HepG2 (cell line): ENCODE measurements around the gene PEPD. TPM values are rescaled to one million over a fixed set of nuclear protein-coding genes. Genes with fewer than 3 reads are reported as not detected.

Source experiments
- ATAC-seq: fragments of 200-7000 bp; cut with Tn5 transposase; 3 replicates; pipeline ENCODE4 v1.9.1; 2020; ENCODE audit warnings: mild to moderate bottlenecking, moderate library complexity
- BruUV-seq: library from RNA; stranded (reverse); fragments of 400-500 nt; replicated peaks from 2 replicates; lab custom pipeline; 2021; lab: Mats Ljungman, UMichigan
- CTCF ChIA-PET: fragments of 300-600 bp; formaldehyde crosslinking; extraction: SDS; loops from one replicate; lab custom pipeline; 2021; ENCODE audit warnings: low total read pairs, inconsistent platforms, low intra/inter-chr PET ratio; lab: Yijun Ruan, JAX
- POLR2A ChIA-PET: fragments of 350-600 bp; sonication (Branson Sonifier 250); formaldehyde crosslinking; loops from one replicate; lab custom pipeline; 2020; ENCODE audit warnings: antibody characterized with exemption, inconsistent platforms; lab: Yijun Ruan, JAX
- DNase-seq: peaks from one replicate; pipeline ENCODE4 v3.0.0-alpha.2; 2015; ENCODE audit warnings: low spot score
- FAIRE-seq: peaks from 3 replicates; lab custom pipeline; 2011; peaks lifted over from hg19 to GRCh38; lab: Jason Lieb, UNC
- H2AFZ ChIP-seq: one replicate; pipeline ENCODE4 v1.6.1; 2011; ENCODE audit warnings: low read length, inconsistent platforms
- H3K27ac ChIP-seq: fragments of 300-600 bp; 3 replicates; pipeline ENCODE4 v1.8.0; 2011; ENCODE audit warnings: mixed run types, mild to moderate bottlenecking, mixed read lengths, low read length, inconsistent platforms; ENCODE audit not compliant: insufficient read depth; ENCODE audit errors: extremely low read length
- H3K27me3 ChIP-seq, 2 experiments: fragments of 200-600 bp in 1 of 2; 2 replicates in 1 of 2; 3 replicates in 1 of 2; pipeline versions ENCODE4 v1.6.0 to v1.8.0; 2011; ENCODE audit warnings: low read length in 2 of 2, mild to moderate bottlenecking in 2 of 2, moderate library complexity in 2 of 2, inconsistent platforms in 1 of 2; ENCODE audit not compliant: insufficient read depth in 2 of 2, control insufficient read depth in 1 of 2
- H3K36me3 ChIP-seq, 2 experiments: fragments of 200-600 bp in 1 of 2; replicated peaks in 1 of 2; 2 replicates in 1 of 2; 3 replicates in 1 of 2; pipeline versions ENCODE4 v1.5.1 to v1.8.0; 2011; ENCODE audit warnings: low read length in 2 of 2, inconsistent platforms in 1 of 2; ENCODE audit not compliant: insufficient read depth in 2 of 2, control insufficient read depth in 1 of 2
- H3K4me1 ChIP-seq: 2 replicates; pipeline ENCODE4 v1.5.1; 2012; ENCODE audit warnings: low read length, inconsistent platforms; ENCODE audit not compliant: insufficient read depth
- H3K4me2 ChIP-seq: 2 replicates; pipeline ENCODE4 v1.6.0; 2011; ENCODE audit warnings: low read depth, low read length, inconsistent platforms
- H3K4me3 ChIP-seq, 3 experiments: fragments of 200-600 bp in 1 of 3; sonication (generic), shearing (Covaris generic) in 1 of 3; replicated peaks in 1 of 3; 2 replicates each; pipeline ENCODE4 v1.5.1; 2011 to 2016; ENCODE audit warnings: low read length in 3 of 3, inconsistent platforms in 2 of 3, low read depth in 2 of 3, mild to moderate bottlenecking in 2 of 3, control low read depth in 1 of 3, mixed read lengths in 1 of 3; ENCODE audit not compliant: insufficient read depth in 1 of 3
- H3K79me2 ChIP-seq: one replicate; pipeline ENCODE4 v1.6.1; 2011; ENCODE audit warnings: low read length, inconsistent platforms; ENCODE audit not compliant: insufficient read depth
- H3K9ac ChIP-seq: 2 replicates; pipeline ENCODE4 v1.6.0; 2011; ENCODE audit warnings: mild to moderate bottlenecking, low read depth, low read length, inconsistent platforms; ENCODE audit not compliant: insufficient read depth
- H3K9me3 ChIP-seq: 2 replicates; pipeline ENCODE4 v1.5.1; 2012; ENCODE audit warnings: mild to moderate bottlenecking, low read length
- H4K20me1 ChIP-seq: 2 replicates; pipeline ENCODE4 v1.6.0; 2011; ENCODE audit warnings: inconsistent platforms, mild to moderate bottlenecking, low read length, moderate library complexity; ENCODE audit not compliant: insufficient read depth
- CREB1 ChIP-seq, 2 experiments: fragments of 450-650 bp in 1 of 2; IDR thresholded peaks; 2 replicates each; pipeline ENCODE4 v1.6.1; 2016 to 2017; ENCODE audit warnings: control low read depth in 1 of 2, mild to moderate bottlenecking in 1 of 2, missing compliant biosample characterization in 1 of 2, missing genetic modification characterization in 1 of 2
- KAT8 ChIP-seq: IDR thresholded peaks from 2 replicates; pipeline ENCODE4 v1.6.1; 2016; ENCODE audit warnings: missing genetic modification reagents, missing compliant biosample characterization
- MTF1 ChIP-seq: sonication (generic); formaldehyde crosslinking; IDR thresholded peaks from 2 replicates; pipeline ENCODE4 v1.5.0; 2020; ENCODE audit warnings: missing genetic modification reagents
- SMARCC2 ChIP-seq: fragments of 450-650 bp; IDR thresholded peaks from 2 replicates; pipeline ENCODE4 v1.6.1; 2017; ENCODE audit warnings: antibody characterized with exemption, mild to moderate bottlenecking
- STAG1 ChIP-seq: sonication (generic); formaldehyde crosslinking; IDR thresholded peaks from 2 replicates; pipeline ENCODE4 v1.4.0; 2020; ENCODE audit warnings: missing genetic modification reagents
- TOE1 ChIP-seq: sonication (generic); formaldehyde crosslinking; IDR thresholded peaks from 2 replicates; pipeline ENCODE4 v1.4.0; 2020; ENCODE audit warnings: mild to moderate bottlenecking, missing genetic modification reagents
- TP53 ChIP-seq: sonication (generic); formaldehyde crosslinking; conservative IDR thresholded peaks from 2 replicates; pipeline ENCODE4 v1.4.0; 2020; ENCODE audit warnings: missing genetic modification reagents
- ZFP36L1 ChIP-seq: sonication (generic); formaldehyde crosslinking; IDR thresholded peaks from 2 replicates; pipeline ENCODE4 v1.8.0; 2022; ENCODE audit warnings: mild to moderate bottlenecking, missing genetic modification reagents, moderate library complexity
- ZNF605 ChIP-seq: sonication (generic); formaldehyde crosslinking; IDR thresholded peaks from 2 replicates; pipeline ENCODE4 v1.8.0; 2022; ENCODE audit warnings: mild to moderate bottlenecking, missing genetic modification reagents
- WGBS: methylation state at CpG from one replicate; pipeline ENCODE4 v1.1.6; 2017; ENCODE audit warnings: low lambda C conversion rate; 5-methylcytosine and 5-hydroxymethylcytosine counted together
- in situ Hi-C: cut with HindIII; loops from 2 replicates; pipeline ENCODE4 v1.10.0; 2017; ENCODE audit warnings: low pct_unique_long_range_greater_than_20kb; ENCODE audit not compliant: extremely low pct_ligation_motif_present
- intact Hi-C: fragments of 100-400 bp; cut with micrococcal nuclease; formaldehyde crosslinking; loops from one replicate; pipeline ENCODE4 v1.10.0; 2022; ENCODE audit not compliant: unreplicated experiment
- polyA plus RNA-seq, 8 experiments: library from polyadenylated mRNA; depleted of rRNA in 3 of 8; stranded (reverse) in 7 of 8; unstranded in 1 of 8; fragments of >200 nt; fragmentation: Illumina TruSeq in 4 of 8; extraction: Trizol in 4 of 8; gene quantifications; 2 replicates each; pipeline versions ENCODE4 v1.2.1 to v1.2.3, GENCODE V29; 2011 to 2016; ENCODE audit warnings: low read depth in 4 of 8, missing spikeins in 1 of 8, mixed read lengths in 1 of 8; ENCODE audit not compliant: insufficient read depth in 1 of 8
- total RNA-seq, 5 experiments: library from RNA; depleted of rRNA; stranded (reverse); fragments of >200 nt; fragmentation: Illumina TruSeq; extraction: Trizol; gene quantifications; 2 replicates each; pipeline ENCODE4 v1.2.3, GENCODE V29; 2016; ENCODE audit warnings: low read depth in 1 of 5
- TF ChIP-seq, protein P1 (sequence below): sonication (generic); formaldehyde crosslinking; IDR thresholded peaks from 2 replicates; pipeline ENCODE4 v1.4.0; 2020; ENCODE audit warnings: missing genetic modification reagents
- TF ChIP-seq, protein P2 (sequence below): sonication (generic); formaldehyde crosslinking; IDR thresholded peaks from 2 replicates; pipeline ENCODE4 v1.4.0; 2020; ENCODE audit warnings: mild to moderate bottlenecking, missing genetic modification reagents
- TF ChIP-seq, protein P3 (sequence below): sonication (generic); formaldehyde crosslinking; IDR thresholded peaks from 2 replicates; pipeline ENCODE4 v1.8.0; 2022; ENCODE audit warnings: missing genetic modification reagents, mild to moderate bottlenecking, borderline replicate concordance

Gene PEPD
- total and polyA plus RNA-seq, 2 of the 13 experiments (the other 11 are each of a cell fraction or from before 2014, with no cell fraction given) = 60.7 to 75.1 TPM

DNA sequence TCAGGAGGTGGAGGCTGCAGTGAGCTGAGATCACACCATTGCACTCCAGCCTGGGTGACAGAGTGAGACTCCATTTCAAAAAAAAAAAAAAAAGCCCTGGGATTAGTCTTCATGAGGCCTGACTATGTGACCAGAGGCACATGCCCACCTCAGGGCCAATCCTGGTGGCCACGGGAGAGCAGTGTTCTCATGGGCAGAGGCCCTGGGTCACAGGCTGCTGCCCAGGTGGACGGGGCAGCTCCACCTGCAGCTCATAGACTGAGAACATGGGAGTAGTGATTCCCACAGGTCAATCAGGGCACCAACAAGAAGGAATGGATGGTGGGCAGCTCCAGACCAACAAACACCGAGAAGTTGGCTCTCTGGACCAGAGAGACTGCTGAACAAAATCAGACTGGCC is 26.1 kb upstream of the PEPD start:
- H3K9ac ChIP-seq = no peak overlapping the region
- in situ Hi-C loops = no loop called here
- CTCF ChIA-PET = no interaction called here
- H3K4me2 ChIP-seq = no peak overlapping the region
- no peaks in the 10 kb centered on the region for H4K20me1 ChIP-seq
- no TSS peak for BruUV-seq
- H2AFZ ChIP-seq = no peak overlapping the region
- H3K79me2 ChIP-seq = no peaks in the 10 kb centered on the region
- no peak for ATAC-seq
- no peak overlapping the region for H3K27ac ChIP-seq
- no peak for DNase-seq
- no peak overlapping the region for H3K4me3 ChIP-seq
- H3K27me3 ChIP-seq = peaks cover 1 to 27% of the 10 kb centered on the region in 2 experiments; a peak in 3 of 5 replicates
- no peaks in the 10 kb centered on the region for H3K4me1 ChIP-seq
- no peak for FAIRE-seq
- H3K9me3 ChIP-seq = no peaks in the 10 kb centered on the region
- WGBS = 0% methylated on average over 1 of the region's 3 CpGs
- no peaks in the 10 kb centered on the region for H3K36me3 ChIP-seq
- TF ChIP-seq TP53 = no peak
- TF ChIP-seq, all 625 proteins: peak for 0
- intact Hi-C loops = no loop called here
- POLR2A ChIA-PET = no interaction called here

DNA sequence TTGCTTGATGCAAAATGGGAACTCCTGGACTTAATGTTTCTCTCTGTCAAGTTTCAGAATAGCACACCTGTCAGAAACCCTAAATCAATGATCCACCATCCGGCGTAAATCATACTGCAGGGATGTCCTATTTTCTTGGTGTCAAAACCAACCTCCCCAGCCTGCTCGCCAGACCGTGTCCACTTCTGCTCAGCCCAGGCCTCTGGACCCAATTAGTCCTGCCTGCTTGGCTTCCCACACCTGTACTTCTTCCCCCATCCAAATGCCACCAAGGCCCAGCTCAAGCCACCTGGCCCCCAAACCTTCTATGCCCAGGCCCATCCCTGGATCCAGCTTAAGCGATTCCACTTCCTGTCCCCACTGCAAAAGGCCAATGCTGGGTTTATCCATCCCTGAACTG is 25.1 kb upstream of the PEPD start:
- 47% methylated on average over 5 of the region's 5 CpGs for WGBS
- H3K4me2 ChIP-seq = no peak overlapping the region
- ATAC-seq (no peak), FAIRE-seq (no peak), DNase-seq (no peak)
- intact Hi-C loops (no loop called here), in situ Hi-C loops (no loop called here)
- ChIA-PET CTCF (no interaction called here), POLR2A (no interaction called here)
- BruUV-seq = no TSS peak
- H2AFZ ChIP-seq = no peak overlapping the region
- H3K4me3 ChIP-seq = no peak overlapping the region
- H3K27me3 ChIP-seq = peaks cover 1 to 28% of the 10 kb centered on the region in 2 experiments; a peak in 3 of 5 replicates
- no peaks in the 10 kb centered on the region for H3K4me1 ChIP-seq
- no peaks in the 10 kb centered on the region for H3K36me3 ChIP-seq
- H3K27ac ChIP-seq = no peak overlapping the region
- H3K79me2 ChIP-seq = no peaks in the 10 kb centered on the region
- no peak overlapping the region for H3K9ac ChIP-seq
- H4K20me1 ChIP-seq = no peaks in the 10 kb centered on the region
- H3K9me3 ChIP-seq = no peaks in the 10 kb centered on the region
- TF ChIP-seq, protein P1, sequence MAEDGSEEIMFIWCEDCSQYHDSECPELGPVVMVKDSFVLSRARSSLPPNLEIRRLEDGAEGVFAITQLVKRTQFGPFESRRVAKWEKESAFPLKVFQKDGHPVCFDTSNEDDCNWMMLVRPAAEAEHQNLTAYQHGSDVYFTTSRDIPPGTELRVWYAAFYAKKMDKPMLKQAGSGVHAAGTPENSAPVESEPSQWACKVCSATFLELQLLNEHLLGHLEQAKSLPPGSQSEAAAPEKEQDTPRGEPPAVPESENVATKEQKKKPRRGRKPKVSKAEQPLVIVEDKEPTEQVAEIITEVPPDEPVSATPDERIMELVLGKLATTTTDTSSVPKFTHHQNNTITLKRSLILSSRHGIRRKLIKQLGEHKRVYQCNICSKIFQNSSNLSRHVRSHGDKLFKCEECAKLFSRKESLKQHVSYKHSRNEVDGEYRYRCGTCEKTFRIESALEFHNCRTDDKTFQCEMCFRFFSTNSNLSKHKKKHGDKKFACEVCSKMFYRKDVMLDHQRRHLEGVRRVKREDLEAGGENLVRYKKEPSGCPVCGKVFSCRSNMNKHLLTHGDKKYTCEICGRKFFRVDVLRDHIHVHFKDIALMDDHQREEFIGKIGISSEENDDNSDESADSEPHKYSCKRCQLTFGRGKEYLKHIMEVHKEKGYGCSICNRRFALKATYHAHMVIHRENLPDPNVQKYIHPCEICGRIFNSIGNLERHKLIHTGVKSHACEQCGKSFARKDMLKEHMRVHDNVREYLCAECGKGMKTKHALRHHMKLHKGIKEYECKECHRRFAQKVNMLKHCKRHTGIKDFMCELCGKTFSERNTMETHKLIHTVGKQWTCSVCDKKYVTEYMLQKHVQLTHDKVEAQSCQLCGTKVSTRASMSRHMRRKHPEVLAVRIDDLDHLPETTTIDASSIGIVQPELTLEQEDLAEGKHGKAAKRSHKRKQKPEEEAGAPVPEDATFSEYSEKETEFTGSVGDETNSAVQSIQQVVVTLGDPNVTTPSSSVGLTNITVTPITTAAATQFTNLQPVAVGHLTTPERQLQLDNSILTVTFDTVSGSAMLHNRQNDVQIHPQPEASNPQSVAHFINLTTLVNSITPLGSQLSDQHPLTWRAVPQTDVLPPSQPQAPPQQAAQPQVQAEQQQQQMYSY (CRISPR knock-in tag) = no peak
- no peak for TF ChIP-seq STAG1 (CRISPR knock-in tag)
- no peak for TF ChIP-seq KAT8 (CRISPR knock-in tag)
- no peak for TF ChIP-seq ZFP36L1 (CRISPR knock-in tag)
- TF ChIP-seq, protein P2, sequence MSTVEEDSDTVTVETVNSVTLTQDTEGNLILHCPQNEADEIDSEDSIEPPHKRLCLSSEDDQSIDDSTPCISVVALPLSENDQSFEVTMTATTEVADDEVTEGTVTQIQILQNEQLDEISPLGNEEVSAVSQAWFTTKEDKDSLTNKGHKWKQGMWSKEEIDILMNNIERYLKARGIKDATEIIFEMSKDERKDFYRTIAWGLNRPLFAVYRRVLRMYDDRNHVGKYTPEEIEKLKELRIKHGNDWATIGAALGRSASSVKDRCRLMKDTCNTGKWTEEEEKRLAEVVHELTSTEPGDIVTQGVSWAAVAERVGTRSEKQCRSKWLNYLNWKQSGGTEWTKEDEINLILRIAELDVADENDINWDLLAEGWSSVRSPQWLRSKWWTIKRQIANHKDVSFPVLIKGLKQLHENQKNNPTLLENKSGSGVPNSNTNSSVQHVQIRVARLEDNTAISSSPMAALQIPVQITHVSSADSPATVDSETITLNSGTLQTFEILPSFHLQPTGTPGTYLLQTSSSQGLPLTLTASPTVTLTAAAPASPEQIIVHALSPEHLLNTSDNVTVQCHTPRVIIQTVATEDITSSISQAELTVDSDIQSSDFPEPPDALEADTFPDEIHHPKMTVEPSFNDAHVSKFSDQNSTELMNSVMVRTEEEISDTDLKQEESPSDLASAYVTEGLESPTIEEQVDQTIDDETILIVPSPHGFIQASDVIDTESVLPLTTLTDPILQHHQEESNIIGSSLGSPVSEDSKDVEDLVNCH (CRISPR knock-in tag) = no peak
- TF ChIP-seq ZNF605 = no peak
- TF ChIP-seq, protein P3, sequence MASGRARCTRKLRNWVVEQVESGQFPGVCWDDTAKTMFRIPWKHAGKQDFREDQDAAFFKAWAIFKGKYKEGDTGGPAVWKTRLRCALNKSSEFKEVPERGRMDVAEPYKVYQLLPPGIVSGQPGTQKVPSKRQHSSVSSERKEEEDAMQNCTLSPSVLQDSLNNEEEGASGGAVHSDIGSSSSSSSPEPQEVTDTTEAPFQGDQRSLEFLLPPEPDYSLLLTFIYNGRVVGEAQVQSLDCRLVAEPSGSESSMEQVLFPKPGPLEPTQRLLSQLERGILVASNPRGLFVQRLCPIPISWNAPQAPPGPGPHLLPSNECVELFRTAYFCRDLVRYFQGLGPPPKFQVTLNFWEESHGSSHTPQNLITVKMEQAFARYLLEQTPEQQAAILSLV (CRISPR knock-in tag) = no peak
- no peak for TF ChIP-seq MTF1 (CRISPR knock-in tag)
- no peak for TF ChIP-seq CREB1 (IDR thresholded peaks at IDR 0.05)
- no peak for TF ChIP-seq CREB1 (CRISPR knock-in tag; IDR thresholded peaks at IDR 0.05)
- no peak for TF ChIP-seq TOE1
- no peak for TF ChIP-seq SMARCC2
